KMS-11 (cell line): ENCODE results near the gene FLYWCH1.

ENCODE experiments used
- H2AFZ ChIP-seq: fragments of 200-600 bp; sonication (generic); 2 replicates; pipeline ENCODE4 v1.6.1; 2016; ENCODE audit warnings: antibody characterized with exemption, mixed run types, low read depth
- H3K27ac ChIP-seq: fragments of 200-600 bp; sonication (generic); 2 replicates; pipeline ENCODE4 v1.6.1; 2016; ENCODE audit warnings: mild to moderate bottlenecking, mixed run types
- H3K27me3 ChIP-seq: fragments of 200-600 bp; sonication (generic); 2 replicates; pipeline ENCODE4 v1.6.1; 2017; ENCODE audit warnings: mild to moderate bottlenecking, low read depth, mixed run types, moderate library complexity; ENCODE audit not compliant: insufficient read depth
- H3K36me3 ChIP-seq: fragments of 200-600 bp; sonication (generic); 2 replicates; pipeline ENCODE4 v1.6.1; 2017; ENCODE audit warnings: mild to moderate bottlenecking, mixed run types; ENCODE audit not compliant: insufficient read depth
- H3K4me1 ChIP-seq: fragments of 200-600 bp; sonication (generic); 2 replicates; pipeline ENCODE4 v1.6.1; 2016; ENCODE audit warnings: mild to moderate bottlenecking, low read depth, mixed run types; ENCODE audit not compliant: poor library complexity, severe bottlenecking
- H3K4me2 ChIP-seq: fragments of 200-600 bp; sonication (generic); 2 replicates; pipeline ENCODE4 v1.7.0; 2016; ENCODE audit warnings: mild to moderate bottlenecking, mixed run types
- H3K4me3 ChIP-seq: fragments of 200-600 bp; sonication (generic); IDR thresholded peaks from 2 replicates; pipeline ENCODE4 v1.6.1; 2017; ENCODE audit warnings: low read depth, low read length, mixed read lengths; ENCODE audit not compliant: insufficient read depth
- H3K79me2 ChIP-seq: fragments of 200-600 bp; sonication (generic); 2 replicates; pipeline ENCODE4 v1.6.1; 2016; ENCODE audit warnings: low read depth, mixed run types; ENCODE audit not compliant: insufficient read depth
- H3K9ac ChIP-seq: fragments of 200-600 bp; sonication (generic); 2 replicates; pipeline ENCODE4 v1.6.1; 2016; ENCODE audit warnings: mild to moderate bottlenecking, mixed run types
- H4K20me1 ChIP-seq: fragments of 200-600 bp; sonication (generic); 2 replicates; pipeline ENCODE4 v1.6.1; 2016; ENCODE audit warnings: mild to moderate bottlenecking, mixed run types; ENCODE audit not compliant: insufficient read depth
- TF ChIP-seq, protein P1 (sequence below): fragments of 200-600 bp; sonication (generic); conservative IDR thresholded peaks from 2 replicates; pipeline ENCODE4 v1.6.1; 2017; ENCODE audit warnings: low read depth, mild to moderate bottlenecking, antibody characterized with exemption, low read length, moderate library complexity, mixed read lengths

The FLYWCH1 gene

DNA sequence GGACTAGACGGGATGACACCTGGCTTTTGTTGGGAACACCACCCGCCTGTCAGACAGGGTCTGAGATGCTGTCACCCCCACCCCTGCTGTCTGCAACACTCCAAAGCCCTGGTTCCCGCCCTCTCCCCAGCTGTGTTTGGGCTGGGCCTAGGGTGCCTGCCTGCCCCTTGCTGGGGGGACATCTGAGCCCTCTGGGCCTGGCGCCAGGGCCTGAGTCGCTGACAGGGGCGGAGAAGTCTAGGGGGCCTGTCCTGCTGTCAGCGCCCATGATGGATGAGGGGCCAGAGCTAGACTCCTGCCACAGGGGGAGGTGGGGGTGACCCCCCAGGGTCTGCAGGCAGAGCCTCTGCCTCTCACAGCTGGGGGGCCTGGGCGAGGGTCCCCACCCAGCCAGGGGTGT is 76.1 kb downstream of the FLYWCH1 start:
- Histone ChIP-seq H3K4me1 (peaks cover 21% of the 10 kb centered on the region), H3K4me3 (no peak overlapping the region), H3K4me2 (no peak overlapping the region), H3K27ac (no peak overlapping the region), H3K79me2 (no peaks in the 10 kb centered on the region), H3K9ac (no peak overlapping the region), H4K20me1 (no peaks in the 10 kb centered on the region), H3K27me3 (peaks cover 92% of the 10 kb centered on the region), H3K36me3 (no peaks in the 10 kb centered on the region), H2AFZ (no peak overlapping the region)
- TF ChIP-seq, protein P1, sequence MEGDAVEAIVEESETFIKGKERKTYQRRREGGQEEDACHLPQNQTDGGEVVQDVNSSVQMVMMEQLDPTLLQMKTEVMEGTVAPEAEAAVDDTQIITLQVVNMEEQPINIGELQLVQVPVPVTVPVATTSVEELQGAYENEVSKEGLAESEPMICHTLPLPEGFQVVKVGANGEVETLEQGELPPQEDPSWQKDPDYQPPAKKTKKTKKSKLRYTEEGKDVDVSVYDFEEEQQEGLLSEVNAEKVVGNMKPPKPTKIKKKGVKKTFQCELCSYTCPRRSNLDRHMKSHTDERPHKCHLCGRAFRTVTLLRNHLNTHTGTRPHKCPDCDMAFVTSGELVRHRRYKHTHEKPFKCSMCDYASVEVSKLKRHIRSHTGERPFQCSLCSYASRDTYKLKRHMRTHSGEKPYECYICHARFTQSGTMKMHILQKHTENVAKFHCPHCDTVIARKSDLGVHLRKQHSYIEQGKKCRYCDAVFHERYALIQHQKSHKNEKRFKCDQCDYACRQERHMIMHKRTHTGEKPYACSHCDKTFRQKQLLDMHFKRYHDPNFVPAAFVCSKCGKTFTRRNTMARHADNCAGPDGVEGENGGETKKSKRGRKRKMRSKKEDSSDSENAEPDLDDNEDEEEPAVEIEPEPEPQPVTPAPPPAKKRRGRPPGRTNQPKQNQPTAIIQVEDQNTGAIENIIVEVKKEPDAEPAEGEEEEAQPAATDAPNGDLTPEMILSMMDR: no peak

DNA sequence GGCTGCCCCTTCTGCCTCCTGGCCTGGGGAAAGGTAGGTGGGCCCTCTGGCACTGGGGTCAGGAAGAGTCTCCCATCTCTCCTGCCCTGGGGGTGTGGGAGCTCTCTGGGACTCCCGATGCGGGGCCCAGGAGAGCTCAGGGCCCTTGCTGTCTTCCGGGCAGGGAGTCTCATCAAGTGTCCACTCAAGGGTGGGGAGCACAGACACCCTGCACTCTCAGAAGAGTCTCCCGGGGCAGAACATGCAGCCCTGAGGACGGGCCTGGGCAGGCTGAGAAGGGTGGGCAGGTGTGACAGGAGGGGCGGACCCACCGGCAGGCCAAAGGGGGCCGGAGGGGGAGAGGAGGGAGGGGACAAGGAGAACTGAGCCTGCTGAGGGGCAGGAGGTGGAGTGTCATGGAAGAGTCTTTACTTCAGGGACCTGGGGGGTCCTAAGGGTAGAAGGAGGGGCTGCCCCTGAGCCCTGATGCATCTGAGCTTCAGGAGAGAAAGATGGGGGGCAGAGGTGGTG is 76.9 kb downstream of the FLYWCH1 start:
- H3K4me1 ChIP-seq: peaks cover 13% of the 10 kb centered on the region
- H3K4me3 ChIP-seq: no peak overlapping the region
- H3K9ac ChIP-seq: no peak overlapping the region
- H3K4me2 ChIP-seq: no peak overlapping the region
- H4K20me1 ChIP-seq: no peaks in the 10 kb centered on the region
- no peak overlapping the region for H2AFZ ChIP-seq
- H3K27me3 ChIP-seq: peaks cover 100% of the 10 kb centered on the region
- H3K79me2 ChIP-seq: no peaks in the 10 kb centered on the region
- no peak overlapping the region for H3K27ac ChIP-seq
- no peaks in the 10 kb centered on the region for H3K36me3 ChIP-seq
- TF ChIP-seq, protein P1: no peak

DNA sequence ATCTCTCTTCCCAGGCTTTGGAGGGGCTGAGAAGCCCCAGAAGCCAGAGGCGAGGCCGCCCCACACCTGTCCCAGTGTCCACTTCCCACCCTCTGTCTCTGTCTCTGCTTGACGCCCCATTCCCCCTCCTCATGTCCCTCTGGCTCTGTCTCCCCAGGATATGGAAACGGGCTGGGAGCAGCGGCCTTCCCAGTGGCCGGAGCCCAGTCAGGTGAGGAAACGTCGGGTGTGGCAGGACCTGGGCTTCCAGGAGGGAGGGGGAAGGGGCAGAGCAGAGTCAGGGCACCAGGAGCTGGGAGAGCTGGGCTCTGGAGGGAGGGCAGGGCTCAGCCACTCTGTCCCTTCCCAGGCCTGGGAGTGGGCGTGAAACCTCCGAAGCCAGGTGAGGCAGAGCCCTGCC is 79.2 kb downstream of the FLYWCH1 start:
- H3K9ac ChIP-seq: no peak overlapping the region
- H3K4me3 ChIP-seq: no peak overlapping the region
- no peaks in the 10 kb centered on the region for H3K4me1 ChIP-seq
- no peak overlapping the region for H3K27ac ChIP-seq
- peaks cover 100% of the 10 kb centered on the region for H3K27me3 ChIP-seq
- no peak overlapping the region for H3K4me2 ChIP-seq
- no peaks in the 10 kb centered on the region for H3K36me3 ChIP-seq
- no peak overlapping the region for H2AFZ ChIP-seq
- no peaks in the 10 kb centered on the region for H3K79me2 ChIP-seq
- H4K20me1 ChIP-seq: no peaks in the 10 kb centered on the region
- TF ChIP-seq, protein P1: no peak

DNA sequence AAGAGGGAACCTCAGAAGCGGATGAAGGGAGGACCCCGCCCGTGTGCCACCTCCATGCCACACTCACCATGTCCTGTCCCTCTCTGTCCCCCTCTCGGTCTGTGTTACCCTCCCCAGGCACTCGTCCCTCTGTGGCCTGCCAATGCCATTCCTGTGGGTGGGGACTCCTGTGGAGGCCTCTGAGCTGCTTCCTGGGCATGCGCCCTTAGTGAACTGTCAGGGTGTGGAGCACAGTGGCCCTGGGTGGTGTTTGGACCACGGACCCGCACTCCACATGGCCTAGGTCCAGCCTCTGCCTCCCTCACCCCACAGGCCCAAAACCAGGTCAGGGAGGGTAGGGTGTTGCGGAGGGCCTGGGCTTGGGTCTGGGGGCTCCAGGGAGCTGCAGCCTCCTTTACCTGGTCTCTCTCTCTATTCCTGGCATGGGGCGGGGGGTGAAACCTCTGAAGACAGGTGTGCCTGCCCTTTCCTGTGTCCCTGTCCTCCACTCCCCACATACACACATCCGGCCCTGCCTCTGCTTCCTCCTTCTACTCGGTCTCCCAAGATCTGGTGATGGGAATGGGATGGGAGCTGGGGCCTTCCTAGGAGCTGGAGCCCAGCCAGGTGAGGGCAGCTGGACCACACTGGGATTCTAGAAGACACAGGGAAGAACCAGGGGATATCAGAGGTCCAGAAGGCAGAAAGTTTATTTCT is 80.0 kb downstream of the FLYWCH1 start:
- H2AFZ ChIP-seq: no peak overlapping the region
- H3K27ac ChIP-seq: no peak overlapping the region
- no peak overlapping the region for H3K9ac ChIP-seq
- no peaks in the 10 kb centered on the region for H3K79me2 ChIP-seq
- no peaks in the 10 kb centered on the region for H3K4me1 ChIP-seq
- TF ChIP-seq, protein P1: no peak
- no peaks in the 10 kb centered on the region for H4K20me1 ChIP-seq
- no peak overlapping the region for H3K4me3 ChIP-seq
- no peaks in the 10 kb centered on the region for H3K36me3 ChIP-seq
- peaks cover 100% of the 10 kb centered on the region for H3K27me3 ChIP-seq
- no peak overlapping the region for H3K4me2 ChIP-seq
